Neural progenitor cell (in vitro differentiated cells): ENCODE results near the gene KLHL35. TPM values are rescaled to one million over a fixed set of nuclear protein-coding genes. Genes with fewer than 3 reads are reported as not detected.

Experiments used
- DNase-seq: peaks from one replicate; pipeline ENCODE4 v3.0.0-alpha.2; 2016; ENCODE audit warnings: low spot score
- H2AFZ ChIP-seq: fragments of 200-600 bp; sonication (generic); replicated peaks from 2 replicates; pipeline ENCODE4 v1.6.1; 2016; ENCODE audit warnings: antibody characterized with exemption
- H3F3A ChIP-seq: fragments of 200-600 bp; sonication (generic); 2 replicates; pipeline ENCODE4 v1.6.1; 2016; ENCODE audit warnings: antibody characterized with exemption, low read depth
- H3K27ac ChIP-seq: fragments of 200-600 bp; sonication (generic); 2 replicates; pipeline ENCODE4 v1.5.1; 2016; ENCODE audit warnings: mild to moderate bottlenecking
- H3K27me3 ChIP-seq: fragments of 200-600 bp; sonication (generic); 2 replicates; pipeline ENCODE4 v1.6.1; 2016; ENCODE audit warnings: mild to moderate bottlenecking, moderate library complexity
- H3K36me3 ChIP-seq: fragments of 200-600 bp; sonication (generic); 2 replicates; pipeline ENCODE4 v1.5.1; 2016
- H3K4me1 ChIP-seq: fragments of 200-600 bp; sonication (generic); 2 replicates; pipeline ENCODE4 v1.6.1; 2016; ENCODE audit warnings: mixed run types
- H3K4me2 ChIP-seq: fragments of 200-600 bp; sonication (generic); 2 replicates; pipeline ENCODE4 v1.6.1; 2016
- H3K4me3 ChIP-seq: fragments of 200-600 bp; sonication (generic); 2 replicates; pipeline ENCODE4 v1.5.1; 2016
- H3K79me2 ChIP-seq: fragments of 200-600 bp; sonication (generic); 2 replicates; pipeline ENCODE4 v1.6.1; 2016; ENCODE audit warnings: low read depth
- H3K9ac ChIP-seq: fragments of 200-600 bp; sonication (generic); 2 replicates; pipeline ENCODE4 v1.6.1; 2016
- H3K9me3 ChIP-seq: fragments of 200-600 bp; sonication (generic); 2 replicates; pipeline ENCODE4 v1.5.1; 2016; ENCODE audit warnings: low read depth
- H4K20me1 ChIP-seq: fragments of 200-600 bp; sonication (generic); 2 replicates; pipeline ENCODE4 v1.6.1; 2016; ENCODE audit warnings: low read depth
- H3K27ac Mint-ChIP-seq: 3 replicates; pipeline ENCODE4 v1.8.0; 2021; ENCODE audit warnings: mixed read lengths
- H3K27me3 Mint-ChIP-seq: 2 replicates; pipeline ENCODE4 v1.8.0; 2022; ENCODE audit warnings: low read depth, mild to moderate bottlenecking, inconsistent platforms, moderate library complexity, mixed read lengths; ENCODE audit not compliant: insufficient read depth
- H3K36me3 Mint-ChIP-seq: 3 replicates; pipeline ENCODE4 v1.8.0; 2021; ENCODE audit warnings: mixed read lengths
- H3K4me1 Mint-ChIP-seq: 3 replicates; pipeline ENCODE4 v1.8.0; 2021; ENCODE audit warnings: mixed read lengths
- H3K4me3 Mint-ChIP-seq: 3 replicates; pipeline ENCODE4 v1.8.0; 2021; ENCODE audit warnings: mild to moderate bottlenecking, moderate library complexity, mixed read lengths
- H3K9me3 Mint-ChIP-seq: 3 replicates; pipeline ENCODE4 v1.8.0; 2020; ENCODE audit warnings: mixed read lengths
- EZH2 ChIP-seq: fragments of 200-600 bp; sonication (generic); IDR thresholded peaks from 2 replicates; pipeline ENCODE4 v1.6.1; 2017; ENCODE audit warnings: antibody characterized with exemption, mild to moderate bottlenecking, moderate library complexity
- EZH2phosphoT487 ChIP-seq: fragments of 200-600 bp; sonication (generic); IDR thresholded peaks from 2 replicates; pipeline ENCODE4 v1.6.1; 2017; ENCODE audit warnings: antibody characterized with exemption
- total RNA-seq: library from RNA; depleted of rRNA; stranded (reverse); fragments of >200 nt; gene quantifications from 2 replicates; pipeline ENCODE4 v1.2.3, GENCODE V29; 2015; ENCODE audit warnings: low replicate concordance
- TF ChIP-seq, protein P1 (sequence below): fragments of 200-600 bp; sonication (generic); IDR thresholded peaks from 2 replicates; pipeline ENCODE4 v1.5.1; 2017; ENCODE audit warnings: antibody characterized with exemption, mild to moderate bottlenecking

Gene KLHL35
- total RNA-seq, 1 donor from 2014 or later: 1.2 TPM

GRCh38 chr11:75435571-75435925, 2.5 kb upstream of the KLHL35 start:
- no peaks in the 10 kb centered on the region for H3K36me3 Mint-ChIP-seq
- no peak for DNase-seq

DNA sequence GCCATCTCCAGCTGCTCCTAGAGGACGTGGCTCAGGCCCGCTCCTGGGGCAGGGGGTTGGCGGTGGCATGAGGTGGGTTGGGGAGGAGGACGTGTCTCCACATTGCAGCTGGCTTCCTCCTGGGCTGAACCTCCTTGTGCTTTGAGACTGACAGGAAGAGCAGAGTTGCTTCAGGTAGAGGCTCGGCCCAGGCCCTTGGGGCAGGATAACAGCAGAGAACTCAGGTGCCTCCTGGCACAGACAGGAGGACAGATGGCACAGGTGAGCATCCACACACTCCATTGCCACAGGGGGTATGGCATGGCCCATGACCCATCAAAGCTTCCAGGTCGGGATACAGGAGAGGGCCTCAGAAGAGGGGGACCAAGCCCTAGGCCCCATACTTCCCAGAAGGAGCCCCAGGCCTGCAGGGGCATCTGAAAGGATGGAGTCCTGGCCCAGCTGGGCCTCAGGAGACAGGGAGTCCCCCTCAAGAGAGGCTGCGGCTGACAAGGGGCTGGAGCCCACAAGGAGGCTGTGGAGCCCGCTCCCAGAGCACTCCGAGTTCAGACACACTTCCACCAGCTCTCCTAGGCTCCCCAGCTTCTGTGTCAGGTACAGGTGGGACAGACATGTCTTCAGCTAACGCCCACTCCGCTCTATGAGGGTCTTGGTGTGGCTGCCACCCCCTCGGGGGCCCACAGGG, 2.0 kb upstream of the KLHL35 start:
- H3K9me3 Mint-ChIP-seq: peaks cover 2% of the 10 kb centered on the region
- H3K9me3 ChIP-seq: no peaks in the 10 kb centered on the region
- H3K4me3 Mint-ChIP-seq: no peak overlapping the region
- no peak overlapping the region for H2AFZ ChIP-seq
- H3K4me2 ChIP-seq: no peak overlapping the region
- DNase-seq: no peak
- H4K20me1 ChIP-seq: peaks cover 16% of the 10 kb centered on the region
- no peak overlapping the region for H3K27ac Mint-ChIP-seq
- H3K27me3 ChIP-seq: peaks cover 38% of the 10 kb centered on the region
- peaks cover 20% of the 10 kb centered on the region for H3K4me1 ChIP-seq
- no peak overlapping the region for H3K4me3 ChIP-seq
- no peaks in the 10 kb centered on the region for H3K36me3 Mint-ChIP-seq
- peaks cover 31% of the 10 kb centered on the region for H3K27me3 Mint-ChIP-seq
- no peak overlapping the region for H3K9ac ChIP-seq
- H3K36me3 ChIP-seq: no peaks in the 10 kb centered on the region
- H3F3A ChIP-seq: peaks cover 25% of the 10 kb centered on the region
- peaks cover 29% of the 10 kb centered on the region for H3K4me1 Mint-ChIP-seq
- H3K27ac ChIP-seq: no peak overlapping the region
- no peaks in the 10 kb centered on the region for H3K79me2 ChIP-seq
- TF ChIP-seq, protein P1, sequence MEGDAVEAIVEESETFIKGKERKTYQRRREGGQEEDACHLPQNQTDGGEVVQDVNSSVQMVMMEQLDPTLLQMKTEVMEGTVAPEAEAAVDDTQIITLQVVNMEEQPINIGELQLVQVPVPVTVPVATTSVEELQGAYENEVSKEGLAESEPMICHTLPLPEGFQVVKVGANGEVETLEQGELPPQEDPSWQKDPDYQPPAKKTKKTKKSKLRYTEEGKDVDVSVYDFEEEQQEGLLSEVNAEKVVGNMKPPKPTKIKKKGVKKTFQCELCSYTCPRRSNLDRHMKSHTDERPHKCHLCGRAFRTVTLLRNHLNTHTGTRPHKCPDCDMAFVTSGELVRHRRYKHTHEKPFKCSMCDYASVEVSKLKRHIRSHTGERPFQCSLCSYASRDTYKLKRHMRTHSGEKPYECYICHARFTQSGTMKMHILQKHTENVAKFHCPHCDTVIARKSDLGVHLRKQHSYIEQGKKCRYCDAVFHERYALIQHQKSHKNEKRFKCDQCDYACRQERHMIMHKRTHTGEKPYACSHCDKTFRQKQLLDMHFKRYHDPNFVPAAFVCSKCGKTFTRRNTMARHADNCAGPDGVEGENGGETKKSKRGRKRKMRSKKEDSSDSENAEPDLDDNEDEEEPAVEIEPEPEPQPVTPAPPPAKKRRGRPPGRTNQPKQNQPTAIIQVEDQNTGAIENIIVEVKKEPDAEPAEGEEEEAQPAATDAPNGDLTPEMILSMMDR: no peak
- TF ChIP-seq EZH2phosphoT487 (no peak), EZH2 (no peak)

More at GRCh38 chr11:75435571-75435925, 2.5 kb upstream of the KLHL35 start:
- Histone ChIP-seq H2AFZ (no peak overlapping the region), H3K27me3 (peaks cover 32% of the 10 kb centered on the region), H3K4me1 (peaks cover 20% of the 10 kb centered on the region), H3F3A (peaks cover 22% of the 10 kb centered on the region), H4K20me1 (peaks cover 16% of the 10 kb centered on the region), H3K9me3 (no peaks in the 10 kb centered on the region), H3K9ac (no peak overlapping the region), H3K27ac (no peak overlapping the region), H3K36me3 (no peaks in the 10 kb centered on the region), H3K4me2 (no peak overlapping the region), H3K79me2 (no peaks in the 10 kb centered on the region), H3K4me3 (no peak overlapping the region)
- TF ChIP-seq, protein P1: no peak
- no peak for TF ChIP-seq EZH2
- TF ChIP-seq EZH2phosphoT487: no peak
- Mint-ChIP-seq H3K9me3 (peaks cover 1% of the 10 kb centered on the region), H3K27me3 (peaks cover 29% of the 10 kb centered on the region), H3K4me1 (peaks cover 29% of the 10 kb centered on the region), H3K4me3 (no peak overlapping the region), H3K27ac (peak overlapping the region; percentile 3)

DNA sequence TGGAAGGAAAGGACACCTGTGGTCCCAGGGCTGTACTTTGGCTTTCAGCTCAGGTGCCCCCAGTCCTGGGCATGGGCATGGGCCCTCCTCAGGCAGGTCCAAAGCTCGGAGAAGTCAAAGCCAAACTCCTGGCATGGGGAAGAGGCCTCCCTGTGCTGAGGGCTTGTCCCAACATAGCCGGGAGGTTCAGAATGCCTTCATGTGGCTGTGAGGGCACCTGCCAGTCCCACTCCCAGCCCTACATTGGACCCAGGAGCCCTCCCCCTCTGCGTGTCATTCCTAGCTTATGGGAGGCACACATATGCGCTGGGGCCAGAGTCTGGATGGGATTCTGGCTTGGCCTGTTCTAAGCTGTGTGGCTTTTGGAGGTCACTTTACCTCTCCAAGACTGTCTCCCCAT, 1.0 kb upstream of the KLHL35 start:
- Histone ChIP-seq H3K27ac (no peak overlapping the region), H3K9ac (no peak overlapping the region), H3K4me2 (no peak overlapping the region), H3K36me3 (no peaks in the 10 kb centered on the region), H2AFZ (no peak overlapping the region), H3K79me2 (no peaks in the 10 kb centered on the region), H3K27me3 (peaks cover 47% of the 10 kb centered on the region), H4K20me1 (peaks cover 18% of the 10 kb centered on the region), H3F3A (peaks cover 33% of the 10 kb centered on the region), H3K4me3 (no peak overlapping the region), H3K9me3 (peaks cover 5% of the 10 kb centered on the region), H3K4me1 (peaks cover 20% of the 10 kb centered on the region)
- peak overlapping the region; percentile 11 for H3K27ac Mint-ChIP-seq
- H3K9me3 Mint-ChIP-seq: peaks cover 6% of the 10 kb centered on the region
- TF ChIP-seq, protein P1: no peak
- TF ChIP-seq EZH2: no peak
- no peak for TF ChIP-seq EZH2phosphoT487
- peaks cover 2% of the 10 kb centered on the region for H3K36me3 Mint-ChIP-seq
- H3K4me3 Mint-ChIP-seq: no peak overlapping the region
- peaks cover 33% of the 10 kb centered on the region for H3K4me1 Mint-ChIP-seq
- no peak for DNase-seq
- H3K27me3 Mint-ChIP-seq: peaks cover 35% of the 10 kb centered on the region
